Mesenchymal stem cell (in vitro differentiated cells and primary cell): ENCODE measurements around the gene PCYT2.

Source experiments
- DNase-seq: peaks from one replicate; pipeline ENCODE4 v3.0.0-alpha.2; 2013
- H2AFZ ChIP-seq: one replicate; pipeline ENCODE4 v1.6.1; 2013; ENCODE audit warnings: low read depth, mild to moderate bottlenecking, control low read depth, inconsistent platforms, low read length, moderate library complexity
- H2AK5ac ChIP-seq: 2 replicates; pipeline ENCODE4 v1.6.1; 2013; ENCODE audit warnings: low read length, moderate library complexity, mild to moderate bottlenecking, inconsistent platforms; ENCODE audit not compliant: severe bottlenecking
- H2BK120ac ChIP-seq: one replicate; pipeline ENCODE4 v1.6.1; 2013; ENCODE audit warnings: low read depth, mild to moderate bottlenecking, inconsistent platforms, low read length, moderate library complexity
- H2BK12ac ChIP-seq, 2 experiments: one replicate each; pipeline ENCODE4 v1.6.1; 2013; ENCODE audit warnings: inconsistent platforms in 2 of 2, low read length in 2 of 2, mild to moderate bottlenecking in 2 of 2, moderate library complexity in 2 of 2, control low read depth in 1 of 2
- H2BK15ac ChIP-seq: one replicate; pipeline ENCODE4 v1.6.1; 2013; ENCODE audit warnings: mild to moderate bottlenecking, low read depth, inconsistent platforms; ENCODE audit not compliant: poor library complexity, severe bottlenecking
- H2BK5ac ChIP-seq: 2 replicates; pipeline ENCODE4 v1.6.1; 2013; ENCODE audit warnings: low read depth, mild to moderate bottlenecking, low read length, control low read depth, inconsistent platforms; ENCODE audit not compliant: poor library complexity, severe bottlenecking
- H3K14ac ChIP-seq, 2 experiments: one replicate each; pipeline ENCODE4 v1.6.1; 2013; ENCODE audit warnings: inconsistent platforms in 2 of 2, low read length in 2 of 2, control low read depth in 1 of 2, mild to moderate bottlenecking in 1 of 2, moderate library complexity in 1 of 2
- H3K18ac ChIP-seq, 2 experiments: one replicate each; pipeline ENCODE4 v1.6.1; 2013; ENCODE audit warnings: inconsistent platforms in 2 of 2, low read length in 2 of 2, control low read depth in 1 of 2, low read depth in 1 of 2, mild to moderate bottlenecking in 1 of 2
- H3K23ac ChIP-seq, 2 experiments: one replicate each; pipeline ENCODE4 v1.6.1; 2013; ENCODE audit warnings: inconsistent platforms in 2 of 2, low read length in 2 of 2, mild to moderate bottlenecking in 2 of 2, moderate library complexity in 2 of 2, control low read depth in 1 of 2
- H3K27ac ChIP-seq: 2 replicates; pipeline ENCODE4 v1.5.1; 2013; ENCODE audit warnings: mild to moderate bottlenecking, moderate library complexity, low read length, control low read depth, inconsistent platforms; ENCODE audit not compliant: poor library complexity, severe bottlenecking
- H3K27me3 ChIP-seq, 2 experiments: 2 replicates each; pipeline versions ENCODE4 v1.6.1 to v1.7.0; 2013; ENCODE audit warnings: low read length in 2 of 2, mild to moderate bottlenecking in 2 of 2, moderate library complexity in 2 of 2, control low read depth in 1 of 2, inconsistent platforms in 1 of 2; ENCODE audit not compliant: control insufficient read depth in 1 of 2, insufficient read depth in 1 of 2
- H3K36me3 ChIP-seq, 2 experiments: 2 replicates each; pipeline versions ENCODE4 v1.6.1 to v1.7.0; 2013; ENCODE audit warnings: low read length in 2 of 2, control low read depth in 1 of 2, inconsistent platforms in 1 of 2, low read depth in 1 of 2, mild to moderate bottlenecking in 1 of 2; ENCODE audit not compliant: insufficient read depth in 2 of 2, control insufficient read depth in 1 of 2
- H3K4ac ChIP-seq, 2 experiments: one replicate each; pipeline ENCODE4 v1.6.1; 2013; ENCODE audit warnings: inconsistent platforms in 2 of 2, low read length in 2 of 2, mild to moderate bottlenecking in 2 of 2, moderate library complexity in 2 of 2, control low read depth in 1 of 2, low read depth in 1 of 2
- H3K4me1 ChIP-seq: 2 replicates; pipeline ENCODE4 v1.6.1; 2013; ENCODE audit warnings: low read depth, low read length, control low read depth; ENCODE audit not compliant: control insufficient read depth, insufficient read depth
- H3K4me2 ChIP-seq: 2 replicates; pipeline ENCODE4 v1.6.1; 2013; ENCODE audit warnings: low read length, mild to moderate bottlenecking, inconsistent platforms; ENCODE audit not compliant: poor library complexity, severe bottlenecking
- H3K4me3 ChIP-seq, 2 experiments: 2 replicates each; pipeline versions ENCODE4 v1.5.1 to v1.7.0; 2013; ENCODE audit warnings: low read length in 2 of 2, mild to moderate bottlenecking in 2 of 2, control low read depth in 1 of 2, low read depth in 1 of 2; ENCODE audit not compliant: insufficient read depth in 1 of 2
- H3K79me1 ChIP-seq: replicated peaks from 2 replicates; pipeline ENCODE4 v1.6.1; 2013; ENCODE audit warnings: mild to moderate bottlenecking, control low read depth, low read length, inconsistent platforms; ENCODE audit not compliant: poor library complexity, severe bottlenecking
- H3K9ac ChIP-seq: 2 replicates; pipeline ENCODE4 v1.7.0; 2013; ENCODE audit warnings: mild to moderate bottlenecking, low read length, moderate library complexity
- H3K9me3 ChIP-seq: 2 replicates; pipeline ENCODE4 v1.7.0; 2013; ENCODE audit warnings: mild to moderate bottlenecking, low read length; ENCODE audit not compliant: control insufficient read depth
- H4K8ac ChIP-seq: one replicate; pipeline ENCODE4 v1.6.1; 2013; ENCODE audit warnings: inconsistent platforms, mild to moderate bottlenecking, low read length, moderate library complexity
- H4K91ac ChIP-seq: one replicate; pipeline ENCODE4 v1.6.1; 2013; ENCODE audit warnings: mild to moderate bottlenecking, low read length, inconsistent platforms
- WGBS: methylation state at CpG from one replicate; pipeline ENCODE4 v1.1.7; 2013; ENCODE audit warnings: mixed read lengths; 5-methylcytosine and 5-hydroxymethylcytosine counted together

The PCYT2 gene

DNA sequence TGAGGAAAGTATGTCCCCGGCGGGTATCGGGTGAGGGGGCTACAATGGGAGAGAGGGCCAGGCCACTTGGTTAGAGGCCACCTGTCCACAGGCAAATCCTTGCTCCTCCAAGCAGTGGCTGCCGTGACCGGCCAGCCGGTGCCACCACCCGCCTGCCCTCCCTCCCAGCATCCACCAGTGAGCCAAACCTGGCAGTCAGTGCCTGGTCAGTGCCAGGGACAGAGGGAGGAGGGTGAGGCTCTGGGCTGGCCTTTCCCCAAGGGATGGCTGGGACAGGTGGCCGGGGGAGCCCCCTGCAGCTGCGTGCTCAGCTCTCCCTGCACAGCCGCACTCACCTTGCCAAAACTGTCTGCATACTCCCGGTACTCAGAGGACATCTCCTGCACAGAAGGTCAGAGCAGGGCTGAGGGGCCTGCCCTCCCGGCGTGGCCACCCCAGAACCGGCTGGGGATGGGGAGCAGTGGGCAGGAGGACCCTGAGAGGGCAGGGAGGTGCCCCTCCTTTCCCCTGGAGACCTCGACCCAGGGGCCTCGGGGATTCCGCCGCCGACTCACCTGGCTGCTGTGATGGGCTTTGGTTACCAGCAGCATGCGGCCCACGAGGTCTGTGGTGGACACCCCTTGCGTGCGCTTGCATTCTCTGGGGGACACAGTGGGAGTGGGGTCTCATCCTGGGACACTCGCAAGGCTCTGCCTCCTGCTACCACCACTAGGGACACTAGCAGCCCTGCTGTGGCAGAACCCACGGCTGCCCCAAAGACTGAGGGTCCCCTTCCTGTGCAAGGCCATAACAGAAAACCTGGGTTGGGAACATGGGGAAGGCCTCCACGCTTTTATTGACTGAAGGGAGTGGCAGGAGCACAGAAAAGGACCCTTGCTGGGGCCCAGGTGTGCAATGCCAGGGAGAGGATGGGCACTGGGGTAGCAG, 3.7 kb downstream of the PCYT2 start:
- H3K9ac ChIP-seq, result no peak overlapping the region
- no peak for DNase-seq
- peaks cover 11% of the 10 kb centered on the region for H3K79me1 ChIP-seq
- H3K4me1 ChIP-seq, result peaks cover 21% of the 10 kb centered on the region
- H3K23ac ChIP-seq, result no peak overlapping the region
- no peak overlapping the region for H3K14ac ChIP-seq
- H3K4ac ChIP-seq, result no peak overlapping the region
- 97% methylated on average over 23 of the region's 26 CpGs for WGBS
- H3K4me2 ChIP-seq, result no peak overlapping the region
- no peaks in the 10 kb centered on the region for H3K27me3 ChIP-seq
- no peak overlapping the region for H4K8ac ChIP-seq
- H2BK12ac ChIP-seq, result no peak overlapping the region
- H3K18ac ChIP-seq, result no peak overlapping the region
- no peak overlapping the region for H4K91ac ChIP-seq
- no peaks in the 10 kb centered on the region for H3K9me3 ChIP-seq
- no peak overlapping the region for H2AK5ac ChIP-seq
- H3K4me3 ChIP-seq, result no peak overlapping the region
- no peak overlapping the region for H2BK120ac ChIP-seq
- no peak overlapping the region for H2BK15ac ChIP-seq
- no peak overlapping the region for H3K27ac ChIP-seq
- no peak overlapping the region for H2AFZ ChIP-seq
- no peak overlapping the region for H2BK5ac ChIP-seq
- H3K36me3 ChIP-seq, result peaks cover 31 to 76% of the 10 kb centered on the region in 2 experiments

DNA sequence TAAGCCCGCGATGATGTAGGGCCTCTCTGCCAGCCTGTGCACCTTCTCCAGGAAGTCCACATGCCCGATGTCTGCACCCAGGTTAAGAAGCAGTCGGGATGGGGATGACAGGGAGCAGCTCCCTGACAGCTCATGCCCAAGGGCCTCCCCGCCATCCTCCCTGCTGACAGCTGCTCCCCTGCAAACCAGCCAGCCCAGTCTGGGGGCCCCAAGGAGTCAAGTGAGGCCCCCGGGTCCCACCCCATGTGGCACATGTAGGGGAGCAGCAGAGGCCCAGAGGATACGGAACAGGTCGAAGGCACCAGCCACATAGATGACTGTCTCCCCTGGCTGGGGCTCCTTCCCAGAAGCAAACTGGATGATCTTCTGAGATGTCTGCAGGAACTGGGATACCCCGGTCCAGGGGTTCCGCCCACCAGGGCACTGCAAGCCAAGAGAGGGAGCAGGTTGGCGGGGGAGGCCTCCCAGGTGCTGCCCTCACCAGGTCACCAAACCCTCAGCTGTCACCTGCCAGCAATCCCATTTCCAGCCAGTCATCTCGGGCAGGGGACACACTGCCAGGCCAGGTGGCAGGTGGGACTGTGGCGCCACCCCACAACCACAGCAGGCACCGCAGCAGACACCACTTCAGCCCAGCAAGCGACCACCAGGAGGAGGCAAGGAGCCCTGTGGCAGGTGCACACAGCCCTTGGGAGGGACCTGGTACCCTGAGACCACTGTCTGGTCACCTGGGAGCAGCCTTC, 4.6 kb downstream of the PCYT2 start:
- 98% methylated on average over 15 of the region's 15 CpGs for WGBS
- H4K8ac ChIP-seq, result no peak overlapping the region

DNA sequence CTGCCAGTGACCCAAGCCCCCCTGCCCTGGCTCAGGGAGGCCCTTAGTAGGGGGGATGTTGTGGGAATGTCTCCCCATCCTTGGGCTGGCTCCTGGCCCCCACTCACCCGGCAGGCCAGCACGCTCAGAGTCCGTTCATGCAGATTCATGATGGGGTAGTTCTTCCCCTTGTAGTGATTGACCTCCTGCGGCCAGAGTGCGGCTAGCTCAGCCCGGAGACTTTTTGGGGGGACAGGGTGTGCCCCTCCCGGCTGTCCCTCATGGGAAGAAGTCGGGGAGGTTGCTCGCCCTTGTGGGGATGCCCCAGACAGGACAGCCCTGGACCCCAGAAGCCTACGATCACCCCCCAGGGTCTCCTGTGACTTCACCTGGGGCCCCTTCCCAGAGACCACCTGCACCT, 5.2 kb downstream of the PCYT2 start:
- Histone ChIP-seq H2AFZ (no peak overlapping the region), H3K4ac (no peak overlapping the region), H3K18ac (no peak overlapping the region), H3K27me3 (peaks cover 0 to 8% of the 10 kb centered on the region in 2 experiments), H2BK5ac (no peak overlapping the region), H3K27ac (no peak overlapping the region), H3K4me3 (no peak overlapping the region), H3K4me1 (peaks cover 29% of the 10 kb centered on the region), H3K9ac (no peak overlapping the region), H2BK15ac (no peak overlapping the region), H4K91ac (no peak overlapping the region), H3K9me3 (no peaks in the 10 kb centered on the region), H2AK5ac (no peak overlapping the region), H3K23ac (no peak overlapping the region), H2BK12ac (no peak overlapping the region), H3K36me3 (peaks cover 25 to 76% of the 10 kb centered on the region in 2 experiments), H3K79me1 (peaks cover 15% of the 10 kb centered on the region), H4K8ac (no peak overlapping the region), H3K4me2 (no peak overlapping the region), H2BK120ac (no peak overlapping the region), H3K14ac (no peak overlapping the region)
- WGBS, result 97% methylated on average over 10 of the region's 10 CpGs
- DNase-seq, result no peak

More for the DNA sequence above, 4.6 kb downstream of the PCYT2 start:
- Histone ChIP-seq H4K91ac (no peak overlapping the region), H3K79me1 (peaks cover 11% of the 10 kb centered on the region), H3K9me3 (no peaks in the 10 kb centered on the region), H3K23ac (no peak overlapping the region), H2BK12ac (no peak overlapping the region), H3K36me3 (peaks cover 22 to 70% of the 10 kb centered on the region in 2 experiments), H3K4me3 (no peak overlapping the region), H3K18ac (no peak overlapping the region), H2AFZ (no peak overlapping the region), H3K4ac (no peak overlapping the region), H2BK5ac (no peak overlapping the region), H3K27ac (no peak overlapping the region), H2AK5ac (no peak overlapping the region), H3K27me3 (peaks cover 0 to 2% of the 10 kb centered on the region in 2 experiments), H3K9ac (no peak overlapping the region), H3K4me2 (no peak overlapping the region), H3K14ac (no peak overlapping the region), H3K4me1 (peaks cover 28% of the 10 kb centered on the region), H2BK120ac (no peak overlapping the region), H2BK15ac (no peak overlapping the region)
- no peak for DNase-seq

DNA sequence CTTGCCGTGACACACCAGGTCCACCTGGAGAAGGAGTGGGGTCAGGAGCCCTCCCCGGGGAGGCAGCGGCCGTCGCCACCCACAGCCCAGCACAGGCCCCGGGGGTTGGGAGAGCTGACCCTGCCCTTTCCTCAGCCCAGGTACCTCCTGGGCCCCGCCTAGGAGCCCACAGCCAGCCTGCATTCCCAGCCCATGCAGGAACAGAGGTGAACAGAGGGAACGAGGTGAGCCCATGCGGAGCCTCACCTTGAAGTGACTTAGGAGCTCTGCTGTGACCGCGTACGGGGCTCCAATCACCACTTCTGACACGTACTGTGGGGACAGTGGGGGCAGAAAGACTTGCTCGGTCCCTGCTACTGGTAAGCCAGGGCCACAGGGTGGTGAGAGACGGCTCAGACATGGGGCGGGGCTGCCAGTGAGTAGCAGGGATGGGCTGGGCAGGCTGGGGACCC, 5.7 kb downstream of the PCYT2 start:
- Histone ChIP-seq H3K9ac (no peak overlapping the region), H3K14ac (no peak overlapping the region), H3K4ac (no peak overlapping the region), H3K18ac (no peak overlapping the region), H4K91ac (no peak overlapping the region), H3K27ac (no peak overlapping the region), H3K9me3 (no peaks in the 10 kb centered on the region), H3K36me3 (peaks cover 30 to 80% of the 10 kb centered on the region in 2 experiments), H3K4me1 (peaks cover 29% of the 10 kb centered on the region), H2BK12ac (no peak overlapping the region), H3K27me3 (peaks cover 0 to 8% of the 10 kb centered on the region in 2 experiments), H3K79me1 (peaks cover 15% of the 10 kb centered on the region), H2BK15ac (no peak overlapping the region), H2AK5ac (no peak overlapping the region), H2AFZ (no peak overlapping the region), H3K4me2 (no peak overlapping the region), H4K8ac (no peak overlapping the region), H2BK120ac (no peak overlapping the region), H3K23ac (no peak overlapping the region), H2BK5ac (no peak overlapping the region), H3K4me3 (no peak overlapping the region)
- DNase-seq, result no peak
- WGBS, result 96% methylated on average over 16 of the region's 16 CpGs
